ENCODE measurements around the gene UPK3BL1.
A peak's percentile ranks its signal among the peaks of the same experiment; 100 is the strongest.
"Not testable (repeated sequence)": the region's sequence is repeated elsewhere in the genome, so short reads cannot be mapped to it uniquely, and the experiment has no call there.

The UPK3BL1 gene

GRCh38 chr7:102634299-102634698, 8.3 kb downstream of the UPK3BL1 start:
- not testable (repeated sequence) for H3K4me3 ChIP-seq (ENCODE audit: low read length); DNase-seq (ENCODE audit: low read depth)

GRCh38 chr7:102630622-102631021, 12.0 kb downstream of the UPK3BL1 start:
- not testable (repeated sequence) for H3K4me3 ChIP-seq (ENCODE audit: low read length); DNase-seq (ENCODE audit: low read depth)

GRCh38 chr7:102627271-102627904, 15.2 kb downstream of the UPK3BL1 start:
- H3K4me3 ChIP-seq (ENCODE audit: low read length); DNase-seq (ENCODE audit: low read depth): not testable (repeated sequence)

GRCh38 chr7:102618122-102618521, 24.5 kb downstream of the UPK3BL1 start:
- DNase-seq (ENCODE audit: low read depth); H3K4me3 ChIP-seq (ENCODE audit: low read length): not testable (repeated sequence)

- peak; percentile 4 for DNase-seq (ENCODE audit: low read depth)
- peak within 1 kb of the TSS; percentile 23 for H3K4me3 ChIP-seq (ENCODE audit: low read length)
Observed at GRCh38 chr7:102616507-102617125, 26.0 kb downstream of the UPK3BL1 start, which contains the start of gene RASA4. Gene RASA4, minus strand, starts transcription at chr7:102616756. Its CDS starts 67 bp downstream, at chr7:102616689.

GRCh38 chr7:102615930-102616329, 26.7 kb downstream of the UPK3BL1 start:
- DNase-seq (ENCODE audit: low read depth); H3K4me3 ChIP-seq (ENCODE audit: low read length): not testable (repeated sequence)

GRCh38 chr7:102614873-102615272, 27.7 kb downstream of the UPK3BL1 start:
- not testable (repeated sequence) for H3K4me3 ChIP-seq (ENCODE audit: low read length); DNase-seq (ENCODE audit: low read depth)

GRCh38 chr7:102614346-102614697, 28.3 kb downstream of the UPK3BL1 start:
- not testable (repeated sequence) for DNase-seq (ENCODE audit: low read depth); H3K4me3 ChIP-seq (ENCODE audit: low read length)

GRCh38 chr7:102613575-102614345, 28.8 kb downstream of the UPK3BL1 start:
- not testable (repeated sequence) for H3K4me3 ChIP-seq (ENCODE audit: low read length); DNase-seq (ENCODE audit: low read depth)

- DNase-seq (ENCODE audit: low read depth); H3K4me3 ChIP-seq (ENCODE audit: low read length): not testable (repeated sequence)
Observed at GRCh38 chr7:102611675-102612325, 30.8 kb downstream of the UPK3BL1 start.

GRCh38 chr7:102611013-102611674, 31.4 kb downstream of the UPK3BL1 start:
- DNase-seq (ENCODE audit: low read depth); H3K4me3 ChIP-seq (ENCODE audit: low read length): not testable (repeated sequence)

GRCh38 chr7:102610441-102610840, 32.1 kb downstream of the UPK3BL1 start:
- DNase-seq (ENCODE audit: low read depth); H3K4me3 ChIP-seq (ENCODE audit: low read length): not testable (repeated sequence)

- DNase-seq (ENCODE audit: low read depth); H3K4me3 ChIP-seq (ENCODE audit: low read length): not testable (repeated sequence)
Observed at GRCh38 chr7:102609734-102610133, 32.9 kb downstream of the UPK3BL1 start.

- DNase-seq (ENCODE audit: low read depth); H3K4me3 ChIP-seq (ENCODE audit: low read length): not testable (repeated sequence)
Observed at GRCh38 chr7:102606848-102607247, 35.7 kb downstream of the UPK3BL1 start.

- not testable (repeated sequence) for H3K4me3 ChIP-seq (ENCODE audit: low read length); DNase-seq (ENCODE audit: low read depth)
Observed at GRCh38 chr7:102604431-102605145, 38.0 kb downstream of the UPK3BL1 start.

- DNase-seq (ENCODE audit: low read depth), result not testable (repeated sequence)
Observed at GRCh38 chr7:102602317-102602716, 40.3 kb downstream of the UPK3BL1 start.

GRCh38 chr7:102599699-102600098, 42.9 kb downstream of the UPK3BL1 start:
- DNase-seq (ENCODE audit: low read depth); H3K4me3 ChIP-seq (ENCODE audit: low read length): not testable (repeated sequence)

More at GRCh38 chr7:102602317-102602716, 40.3 kb downstream of the UPK3BL1 start:
- H3K4me3 ChIP-seq (ENCODE audit: low read length), result not testable (repeated sequence)

- H3K4me3 ChIP-seq (ENCODE audit: low read length), result not testable (repeated sequence)
Observed at GRCh38 chr7:102596036-102596435, 46.6 kb downstream of the UPK3BL1 start.

More at GRCh38 chr7:102596036-102596435, 46.6 kb downstream of the UPK3BL1 start:
- not testable (repeated sequence) for DNase-seq (ENCODE audit: low read depth)
